H9 (cell line): ENCODE measurements around the gene MGMT. TPM values are rescaled to one million over a fixed set of nuclear protein-coding genes. Genes with fewer than 3 reads are reported as not detected.

Experiments
- DNase-seq: peaks from one replicate; pipeline ENCODE4 v3.0.0-alpha.2; 2017
- H2AFZ ChIP-seq: one replicate; pipeline ENCODE4 v1.6.1; 2013; ENCODE audit warnings: mild to moderate bottlenecking, low read length, control low read depth, moderate library complexity
- H2AK5ac ChIP-seq: 2 replicates; pipeline ENCODE4 v1.6.1; 2013; ENCODE audit warnings: low read length, control low read depth, mixed read lengths; ENCODE audit not compliant: insufficient read length
- H2BK120ac ChIP-seq: one replicate; pipeline ENCODE4 v1.6.1; 2013; ENCODE audit warnings: low read depth, mild to moderate bottlenecking, low read length, control low read depth, inconsistent platforms; ENCODE audit not compliant: poor library complexity, severe bottlenecking
- H2BK12ac ChIP-seq: 2 replicates; pipeline ENCODE4 v1.6.1; 2013; ENCODE audit warnings: low read length, control low read depth, mixed read lengths, low read depth; ENCODE audit not compliant: insufficient read length
- H2BK15ac ChIP-seq: 2 replicates; pipeline ENCODE4 v1.6.1; 2013; ENCODE audit warnings: low read depth, low read length, control low read depth
- H2BK20ac ChIP-seq: one replicate; pipeline ENCODE4 v1.6.1; 2013; ENCODE audit warnings: low read depth, mild to moderate bottlenecking, low read length, control low read depth, inconsistent platforms; ENCODE audit not compliant: poor library complexity, severe bottlenecking
- H2BK5ac ChIP-seq: 2 replicates; pipeline ENCODE4 v1.6.1; 2013; ENCODE audit warnings: low read length, control low read depth, mixed read lengths; ENCODE audit not compliant: insufficient read length
- H3K14ac ChIP-seq: 2 replicates; pipeline ENCODE4 v1.6.1; 2013; ENCODE audit warnings: low read length, control low read depth; ENCODE audit not compliant: insufficient read depth
- H3K18ac ChIP-seq: 2 replicates; pipeline ENCODE4 v1.6.1; 2013; ENCODE audit warnings: low read depth, mild to moderate bottlenecking, mixed read lengths, low read length, control low read depth; ENCODE audit not compliant: insufficient read length
- H3K23ac ChIP-seq: 2 replicates; pipeline ENCODE4 v1.6.1; 2013; ENCODE audit warnings: low read length, control low read depth, mixed read lengths, low read depth; ENCODE audit not compliant: insufficient read length
- H3K23me2 ChIP-seq: 2 replicates; pipeline ENCODE4 v1.6.1; 2013; ENCODE audit warnings: low read depth, mild to moderate bottlenecking, mixed read lengths, low read length, control low read depth; ENCODE audit not compliant: insufficient read length, poor library complexity, severe bottlenecking
- H3K27ac ChIP-seq: 2 replicates; pipeline ENCODE4 v1.5.1; 2013; ENCODE audit warnings: low read length, control low read depth, mixed read lengths, low read depth; ENCODE audit not compliant: insufficient read length
- H3K27me3 ChIP-seq: 2 replicates; pipeline ENCODE4 v1.6.1; 2013; ENCODE audit warnings: low read length, control low read depth, inconsistent platforms; ENCODE audit not compliant: insufficient read depth
- H3K4ac ChIP-seq: 2 replicates; pipeline ENCODE4 v1.6.1; 2013; ENCODE audit warnings: low read depth, mild to moderate bottlenecking, control low read depth, inconsistent platforms, low read length, moderate library complexity
- H3K4me1 ChIP-seq: 2 replicates; pipeline ENCODE4 v1.6.1; 2013; ENCODE audit warnings: low read length, control low read depth, inconsistent platforms; ENCODE audit not compliant: insufficient read depth
- H3K4me2 ChIP-seq: 2 replicates; pipeline ENCODE4 v1.6.1; 2013; ENCODE audit warnings: low read length, control low read depth, mixed read lengths; ENCODE audit not compliant: insufficient read length, insufficient read depth
- H3K56ac ChIP-seq: 2 replicates; pipeline ENCODE4 v1.6.1; 2013; ENCODE audit warnings: low read depth, mild to moderate bottlenecking, mixed read lengths, low read length, control low read depth; ENCODE audit not compliant: insufficient read length
- H3K79me1 ChIP-seq: 2 replicates; pipeline ENCODE4 v1.6.1; 2013; ENCODE audit warnings: low read depth, mild to moderate bottlenecking, moderate library complexity, low read length, control low read depth, inconsistent platforms; ENCODE audit not compliant: insufficient read depth, poor library complexity, severe bottlenecking
- H3K79me2 ChIP-seq: 2 replicates; pipeline ENCODE4 v1.6.1; 2013; ENCODE audit warnings: low read length, control low read depth, inconsistent platforms; ENCODE audit not compliant: insufficient read depth
- H3K9ac ChIP-seq: 2 replicates; pipeline ENCODE4 v1.6.1; 2013; ENCODE audit warnings: low read length, control low read depth, mixed read lengths; ENCODE audit not compliant: insufficient read length; ENCODE audit errors: extremely low read depth
- H3K9me3 ChIP-seq: one replicate; pipeline ENCODE4 v1.6.1; 2013; ENCODE audit warnings: low read depth, low read length, inconsistent platforms; ENCODE audit not compliant: control insufficient read depth
- H3T11ph ChIP-seq: one replicate; pipeline ENCODE4 v1.6.1; 2013; ENCODE audit warnings: mild to moderate bottlenecking, low read length, control low read depth, inconsistent platforms
- H4K20me1 ChIP-seq: one replicate; pipeline ENCODE4 v1.6.1; 2013; ENCODE audit not compliant: control insufficient read depth, insufficient read length, insufficient read depth
- H4K5ac ChIP-seq: 2 replicates; pipeline ENCODE4 v1.6.1; 2013; ENCODE audit warnings: low read depth, mild to moderate bottlenecking, mixed read lengths, low read length, control low read depth; ENCODE audit not compliant: insufficient read length
- H4K8ac ChIP-seq: replicated peaks from 2 replicates; pipeline ENCODE4 v1.6.1; 2013; ENCODE audit warnings: low read length, control low read depth, mixed read lengths, low read depth; ENCODE audit not compliant: insufficient read length
- H4K91ac ChIP-seq: 2 replicates; pipeline ENCODE4 v1.6.1; 2013; ENCODE audit warnings: low read depth, mild to moderate bottlenecking, moderate library complexity, mixed read lengths, low read length, control low read depth; ENCODE audit not compliant: insufficient read length
- H3K27ac Mint-ChIP-seq, 3 experiments: 2 replicates in 2 of 3; 3 replicates in 1 of 3; pipeline ENCODE4 v1.8.0; 2020 to 2021; ENCODE audit warnings: mixed read lengths in 3 of 3, mild to moderate bottlenecking in 1 of 3, moderate library complexity in 1 of 3
- H3K27me3 Mint-ChIP-seq: 2 replicates; pipeline ENCODE4 v1.8.0; 2021; ENCODE audit warnings: low read depth, mild to moderate bottlenecking, moderate library complexity, mixed read lengths
- H3K36me3 Mint-ChIP-seq, 3 experiments: 2 replicates in 2 of 3; 3 replicates in 1 of 3; pipeline ENCODE4 v1.8.0; 2020 to 2021; ENCODE audit warnings: low read depth in 3 of 3, mixed read lengths in 3 of 3; ENCODE audit not compliant: insufficient read depth in 1 of 3
- H3K4me1 Mint-ChIP-seq, 2 experiments: 2 replicates each; pipeline ENCODE4 v1.8.0; 2020; ENCODE audit warnings: mixed read lengths in 2 of 2
- H3K4me3 Mint-ChIP-seq, 2 experiments: 2 replicates in 1 of 2; 3 replicates in 1 of 2; pipeline ENCODE4 v1.8.0; 2020 to 2021; ENCODE audit warnings: mild to moderate bottlenecking in 2 of 2, mixed read lengths in 2 of 2, moderate library complexity in 1 of 2
- H3K9me3 Mint-ChIP-seq, 2 experiments: 2 replicates in 1 of 2; 3 replicates in 1 of 2; pipeline ENCODE4 v1.8.0; 2020; ENCODE audit warnings: mild to moderate bottlenecking in 2 of 2, mixed read lengths in 2 of 2, moderate library complexity in 1 of 2
- CTCF ChIP-seq: fragments of 200-600 bp; sonication (generic); conservative IDR thresholded peaks from 3 replicates; pipeline ENCODE4 v1.8.0; 2021; ENCODE audit warnings: antibody characterized with exemption, mild to moderate bottlenecking
- WGBS: extraction: QIAGEN DNeasy Blood & Tissue Kit; methylation state at CpG from one replicate; pipeline ENCODE4 v1.1.7; 2013; ENCODE audit warnings: missing lambda C conversion rate, low lambda C conversion rate, mixed read lengths; ENCODE audit not compliant: insufficient read length; ENCODE audit errors: extremely low coverage; 5-methylcytosine and 5-hydroxymethylcytosine counted together
- total RNA-seq: library from RNA; stranded (reverse); gene quantifications from 2 replicates; pipeline ENCODE4 v1.2.1, GENCODE V29; 2021

Gene MGMT
- total RNA-seq, 1 experiment from 2014 or later: 18.4 TPM

- Mint-ChIP-seq H3K9me3 (peaks cover 11 to 18% of the 10 kb centered on the region in 2 experiments; a peak in 4 of 5 replicates), H3K4me3 (no peak overlapping the region), H3K27ac (no peak overlapping the region), H3K27me3 (peaks cover 2% of the 10 kb centered on the region), H3K36me3 (peaks cover 6 to 16% (median 7%) of the 10 kb centered on the region in 3 experiments; a peak in 4 of 7 replicates), H3K4me1 (peaks cover 6 to 12% of the 10 kb centered on the region in 2 experiments)
- H2BK15ac ChIP-seq: 0 out of 2 replicates have a peak overlapping the region, but pooled peaks have one; percentile 10
- TF ChIP-seq CTCF: no peak
- H3K79me1 ChIP-seq: no peaks in the 10 kb centered on the region
- no peak overlapping the region for H4K8ac ChIP-seq
- no peaks in the 10 kb centered on the region for H4K20me1 ChIP-seq
- H3K9ac ChIP-seq: no peak overlapping the region
- no peak for DNase-seq
- no peaks in the 10 kb centered on the region for H3K9me3 ChIP-seq
- no peak overlapping the region for H2BK20ac ChIP-seq
- no peak overlapping the region for H2BK12ac ChIP-seq
- H3K27me3 ChIP-seq: no peaks in the 10 kb centered on the region
- no peak overlapping the region for H4K5ac ChIP-seq
- H4K91ac ChIP-seq: no peak overlapping the region
- no peak overlapping the region for H2AK5ac ChIP-seq
- H2BK5ac ChIP-seq: no peak overlapping the region
- H3K18ac ChIP-seq: no peak overlapping the region
- no peak overlapping the region for H2BK120ac ChIP-seq
- H3K56ac ChIP-seq: no peak overlapping the region
- H3K4ac ChIP-seq: no peak overlapping the region
- no CpG with 5 or more reads among the region's 22 CpGs for WGBS
- no peak overlapping the region for H3K4me2 ChIP-seq
- H3K14ac ChIP-seq: peak overlapping the region; percentile 76
- no peaks in the 10 kb centered on the region for H3K23me2 ChIP-seq
- no peak overlapping the region for H2AFZ ChIP-seq
- no peaks in the 10 kb centered on the region for H3K79me2 ChIP-seq
- no peak overlapping the region for H3K23ac ChIP-seq
- H3T11ph ChIP-seq: no peak overlapping the region
- peaks cover 3% of the 10 kb centered on the region; the same call in 1 of the 2 replicates for H3K4me1 ChIP-seq
- no peak overlapping the region for H3K27ac ChIP-seq
Observed at GRCh38 chr10:129514568-129515451, 47.8 kb downstream of the MGMT start.
